Measurements from ENCODE around the gene EHBP1. TPM values are rescaled to one million over a fixed set of nuclear protein-coding genes. Genes with fewer than 3 reads are reported as not detected.
"Not testable (repeated sequence)": the region's sequence is repeated elsewhere in the genome, so short reads cannot be mapped to it uniquely, and the experiment has no call there.

The EHBP1 gene
- total and polyA plus RNA-seq, 4 donors: 59.2 to 108 (median 83.2) TPM

GRCh38 chr2:62692225-62692624 is 13.3 kb upstream of the EHBP1 start:
- no peaks in the 10 kb centered on the region for H3K4me1 ChIP-seq (ENCODE audit: control insufficient read depth, insufficient read depth, low read length)
- H3K4me3 ChIP-seq (ENCODE audit: low read depth, low read length): no peak overlapping the region
- DNase-seq (ENCODE audit: low read depth in 4 of 6, low spot score in 6 of 6): no peak
- H3K36me3 ChIP-seq (ENCODE audit: control insufficient read depth, insufficient read depth, low read length): no peaks in the 10 kb centered on the region
- H3K27ac ChIP-seq (ENCODE audit: low read depth, low read length): no peak overlapping the region
- H3K9me3 ChIP-seq (ENCODE audit: control insufficient read depth, insufficient read depth, low read length): no peaks in the 10 kb centered on the region
- no peaks in the 10 kb centered on the region for H3K27me3 ChIP-seq (ENCODE audit: control insufficient read depth, insufficient read depth, low read length)

GRCh38 chr2:62698653-62699052 is 6.9 kb upstream of the EHBP1 start:
- Histone ChIP-seq H3K27me3 (ENCODE audit: control insufficient read depth, insufficient read depth, low read length) (no peaks in the 10 kb centered on the region), H3K4me3 (ENCODE audit: low read depth, low read length) (no peak overlapping the region), H3K27ac (ENCODE audit: low read depth, low read length) (no peak overlapping the region), H3K4me1 (ENCODE audit: control insufficient read depth, insufficient read depth, low read length) (no peaks in the 10 kb centered on the region), H3K36me3 (ENCODE audit: control insufficient read depth, insufficient read depth, low read length) (no peaks in the 10 kb centered on the region), H3K9me3 (ENCODE audit: control insufficient read depth, insufficient read depth, low read length) (no peaks in the 10 kb centered on the region)
- no CpG with 5 or more reads among the region's 1 CpG for WGBS (ENCODE audit: insufficient coverage)
- no peak for DNase-seq (ENCODE audit: low read depth in 4 of 6, low spot score in 6 of 6)

- no peak for DNase-seq (ENCODE audit: low read depth in 4 of 6, low spot score in 6 of 6)
- Histone ChIP-seq H3K27me3 (ENCODE audit: control insufficient read depth, insufficient read depth, low read length) (no peaks in the 10 kb centered on the region), H3K4me3 (ENCODE audit: low read depth, low read length) (peak overlapping the region; percentile 81), H3K4me1 (ENCODE audit: control insufficient read depth, insufficient read depth, low read length) (no peaks in the 10 kb centered on the region), H3K27ac (ENCODE audit: low read depth, low read length) (peak overlapping the region; percentile 95), H3K9me3 (ENCODE audit: control insufficient read depth, insufficient read depth, low read length) (no peaks in the 10 kb centered on the region), H3K36me3 (ENCODE audit: control insufficient read depth, insufficient read depth, low read length) (no peaks in the 10 kb centered on the region)
- no CpG with 5 or more reads among the region's 2 CpGs for WGBS (ENCODE audit: insufficient coverage)
Measured at GRCh38 chr2:62704654-62705006, 883 bp upstream of the EHBP1 start.

- no peaks in the 10 kb centered on the region for H3K9me3 ChIP-seq (ENCODE audit: control insufficient read depth, insufficient read depth, low read length)
- WGBS (ENCODE audit: insufficient coverage): 0% methylated on average over 51 of the region's 57 CpGs
- H3K4me1 ChIP-seq (ENCODE audit: control insufficient read depth, insufficient read depth, low read length): no peaks in the 10 kb centered on the region
- H3K4me3 ChIP-seq (ENCODE audit: low read depth, low read length): peak overlapping the region; percentile 81
- DNase-seq (ENCODE audit: low read depth in 4 of 6, low spot score in 6 of 6): peak in 5 of 6 donors; percentile 45 to 88 (median 55)
- H3K27ac ChIP-seq (ENCODE audit: low read depth, low read length): peak overlapping the region; percentile 92
- H3K27me3 ChIP-seq (ENCODE audit: control insufficient read depth, insufficient read depth, low read length): no peaks in the 10 kb centered on the region
- H3K36me3 ChIP-seq (ENCODE audit: control insufficient read depth, insufficient read depth, low read length): no peaks in the 10 kb centered on the region
Measured at GRCh38 chr2:62705859-62706720, 577 bp downstream of the EHBP1 start.

GRCh38 chr2:62706721-62707521 is 1.4 kb downstream of the EHBP1 start:
- Histone ChIP-seq H3K4me1 (ENCODE audit: control insufficient read depth, insufficient read depth, low read length) (no peaks in the 10 kb centered on the region), H3K27me3 (ENCODE audit: control insufficient read depth, insufficient read depth, low read length) (no peaks in the 10 kb centered on the region), H3K4me3 (ENCODE audit: low read depth, low read length) (peak overlapping the region; percentile 81), H3K9me3 (ENCODE audit: control insufficient read depth, insufficient read depth, low read length) (no peaks in the 10 kb centered on the region), H3K27ac (ENCODE audit: low read depth, low read length) (peak overlapping the region; percentile 92), H3K36me3 (ENCODE audit: control insufficient read depth, insufficient read depth, low read length) (no peaks in the 10 kb centered on the region)
- DNase-seq (ENCODE audit: low read depth in 4 of 6, low spot score in 6 of 6): peak in 3 of 6 donors; percentile 15 to 66 (median 45)
- WGBS (ENCODE audit: insufficient coverage): 31% methylated on average over 3 of the region's 7 CpGs

GRCh38 chr2:62708751-62709150 is 3.2 kb downstream of the EHBP1 start:
- Histone ChIP-seq H3K4me3 (ENCODE audit: low read depth, low read length) (no peak overlapping the region), H3K9me3 (ENCODE audit: control insufficient read depth, insufficient read depth, low read length) (no peaks in the 10 kb centered on the region), H3K36me3 (ENCODE audit: control insufficient read depth, insufficient read depth, low read length) (no peaks in the 10 kb centered on the region), H3K4me1 (ENCODE audit: control insufficient read depth, insufficient read depth, low read length) (no peaks in the 10 kb centered on the region), H3K27ac (ENCODE audit: low read depth, low read length) (no peak overlapping the region), H3K27me3 (ENCODE audit: control insufficient read depth, insufficient read depth, low read length) (no peaks in the 10 kb centered on the region)
- 100% methylated on average over 1 of the region's 1 CpG for WGBS (ENCODE audit: insufficient coverage)
- DNase-seq (ENCODE audit: low read depth in 4 of 6, low spot score in 6 of 6): no peak

- Histone ChIP-seq H3K27ac (ENCODE audit: low read depth, low read length) (no peak overlapping the region), H3K4me1 (ENCODE audit: control insufficient read depth, insufficient read depth, low read length) (no peaks in the 10 kb centered on the region), H3K9me3 (ENCODE audit: control insufficient read depth, insufficient read depth, low read length) (no peaks in the 10 kb centered on the region), H3K36me3 (ENCODE audit: control insufficient read depth, insufficient read depth, low read length) (no peaks in the 10 kb centered on the region), H3K27me3 (ENCODE audit: control insufficient read depth, insufficient read depth, low read length) (no peaks in the 10 kb centered on the region), H3K4me3 (ENCODE audit: low read depth, low read length) (no peak overlapping the region)
- DNase-seq (ENCODE audit: low read depth in 4 of 6, low spot score in 6 of 6): no peak
- WGBS (ENCODE audit: insufficient coverage): 95% methylated on average over 1 of the region's 1 CpG
Measured at GRCh38 chr2:62711832-62712494, 6.5 kb downstream of the EHBP1 start.

GRCh38 chr2:62713196-62713595 is 7.7 kb downstream of the EHBP1 start:
- H3K27me3 ChIP-seq (ENCODE audit: control insufficient read depth, insufficient read depth, low read length); H3K27ac ChIP-seq (ENCODE audit: low read depth, low read length); H3K36me3 ChIP-seq (ENCODE audit: control insufficient read depth, insufficient read depth, low read length); H3K9me3 ChIP-seq (ENCODE audit: control insufficient read depth, insufficient read depth, low read length); H3K4me3 ChIP-seq (ENCODE audit: low read depth, low read length); H3K4me1 ChIP-seq (ENCODE audit: control insufficient read depth, insufficient read depth, low read length); DNase-seq (ENCODE audit: low read depth in 4 of 6, low spot score in 6 of 6): not testable (repeated sequence)
- 100% methylated on average over 1 of the region's 3 CpGs for WGBS (ENCODE audit: insufficient coverage)

- no peaks in the 10 kb centered on the region for H3K9me3 ChIP-seq (ENCODE audit: control insufficient read depth, insufficient read depth, low read length)
- no peaks in the 10 kb centered on the region for H3K4me1 ChIP-seq (ENCODE audit: control insufficient read depth, insufficient read depth, low read length)
- no peak overlapping the region for H3K4me3 ChIP-seq (ENCODE audit: low read depth, low read length)
- H3K27ac ChIP-seq (ENCODE audit: low read depth, low read length): no peak overlapping the region
- H3K36me3 ChIP-seq (ENCODE audit: control insufficient read depth, insufficient read depth, low read length): no peaks in the 10 kb centered on the region
- H3K27me3 ChIP-seq (ENCODE audit: control insufficient read depth, insufficient read depth, low read length): no peaks in the 10 kb centered on the region
- DNase-seq (ENCODE audit: low read depth in 4 of 6, low spot score in 6 of 6): no peak
Measured at GRCh38 chr2:62713837-62714236, 8.3 kb downstream of the EHBP1 start.
